Activated naive CD4-positive, alpha-beta T cell treated with Interleukin-2 at 50 U/mL for 16 hours (primary cell): ENCODE measurements around the gene TSPAN18.

ENCODE experiments used
- DNase-seq: peaks from one replicate; pipeline ENCODE4 v3.0.0-alpha.2; 2020

TSPAN18 gene

GRCh38 chr11:44931466-44931865 is 204.7 kb downstream of the TSPAN18 start:
- DNase-seq = no peak

- DNase-seq = no peak
Measured at GRCh38 chr11:44934110-44934509, 207.3 kb downstream of the TSPAN18 start.

- no peak for DNase-seq
Measured at GRCh38 chr11:44934735-44935250, 208.0 kb downstream of the TSPAN18 start.

GRCh38 chr11:44936525-44936924 is 209.8 kb downstream of the TSPAN18 start:
- DNase-seq = peak; percentile 84

- DNase-seq = no peak
Measured at GRCh38 chr11:44936951-44937543, 210.3 kb downstream of the TSPAN18 start.

- DNase-seq = no peak
Measured at GRCh38 chr11:44938066-44938691, 211.4 kb downstream of the TSPAN18 start.

- no peak for DNase-seq
Measured at GRCh38 chr11:44939673-44940395, 213.1 kb downstream of the TSPAN18 start.

- DNase-seq = no peak
Measured at GRCh38 chr11:44940404-44940803, 213.6 kb downstream of the TSPAN18 start.

GRCh38 chr11:44940835-44941234 is 214.1 kb downstream of the TSPAN18 start:
- no peak for DNase-seq

GRCh38 chr11:44941259-44942021 is 214.7 kb downstream of the TSPAN18 start:
- no peak for DNase-seq

- DNase-seq = no peak
Measured at GRCh38 chr11:44942029-44942955, 215.5 kb downstream of the TSPAN18 start.

- DNase-seq = peak; percentile 39
Measured at GRCh38 chr11:44943118-44943517, 216.4 kb downstream of the TSPAN18 start.

- no peak for DNase-seq
Measured at GRCh38 chr11:44943696-44944095, 216.9 kb downstream of the TSPAN18 start.

- DNase-seq = no peak
Measured at GRCh38 chr11:44944181-44944852, 217.6 kb downstream of the TSPAN18 start.

GRCh38 chr11:44944853-44945235 is 218.1 kb downstream of the TSPAN18 start:
- no peak for DNase-seq

GRCh38 chr11:44945666-44946065 is 218.9 kb downstream of the TSPAN18 start:
- DNase-seq = no peak

- no peak for DNase-seq
Measured at GRCh38 chr11:44946263-44946662, 219.5 kb downstream of the TSPAN18 start.

GRCh38 chr11:44947114-44947513 is 220.4 kb downstream of the TSPAN18 start:
- DNase-seq = no peak

GRCh38 chr11:44948155-44948554 is 221.4 kb downstream of the TSPAN18 start:
- DNase-seq = no peak

GRCh38 chr11:44949160-44950030 is 222.6 kb downstream of the TSPAN18 start:
- peak; percentile 39 for DNase-seq
